Right lung (tissue), 5 donors: ENCODE measurements around the gene MME. TPM values are rescaled to one million over a fixed set of nuclear protein-coding genes. Genes with fewer than 3 reads are reported as not detected.
"Not testable (repeated sequence)": the region's sequence is repeated elsewhere in the genome, so short reads cannot be mapped to it uniquely, and the experiment has no call there.

Source experiments
- DNase-seq, 2 donors: peaks; one replicate each; pipeline ENCODE4 v3.0.0-alpha.2; 2013
- polyA plus RNA-seq, 5 donors: library from polyadenylated mRNA; unstranded; fragments of 120-200 nt; gene quantifications; one replicate each; pipeline versions ENCODE4 v1.2.1 to v1.2.3, GENCODE V29; 2013; ENCODE audit warnings: inconsistent platforms in 1 of 5, low replicate concordance in 1 of 5; ENCODE audit not compliant: insufficient read length in 5 of 5, insufficient read depth in 1 of 5

The MME gene
- polyA plus RNA-seq, 5 donors: 13.9 to 44.3 (median 33.1) TPM

DNA sequence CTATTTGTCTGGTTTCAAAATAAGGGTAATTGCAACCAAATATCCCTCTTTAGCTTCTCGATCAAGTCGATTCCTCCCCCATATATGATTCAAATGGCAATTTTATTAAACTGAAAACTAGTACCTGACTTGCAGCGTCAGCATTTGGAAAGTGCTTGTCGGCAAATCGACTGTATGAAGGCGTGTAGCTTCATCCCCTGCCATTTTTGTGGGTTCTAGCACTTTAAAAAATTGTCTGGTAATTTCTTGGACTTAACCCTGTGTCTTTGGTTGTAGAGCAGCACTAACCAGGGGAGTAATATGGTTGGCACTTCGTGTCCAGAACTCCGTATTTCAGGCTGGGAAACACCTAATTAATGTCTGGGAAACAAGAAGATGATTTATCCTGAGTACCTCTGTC is 573 bp downstream of the MME start:
- DNase-seq: peak in 1 of 2 donors; percentile 6

DNA sequence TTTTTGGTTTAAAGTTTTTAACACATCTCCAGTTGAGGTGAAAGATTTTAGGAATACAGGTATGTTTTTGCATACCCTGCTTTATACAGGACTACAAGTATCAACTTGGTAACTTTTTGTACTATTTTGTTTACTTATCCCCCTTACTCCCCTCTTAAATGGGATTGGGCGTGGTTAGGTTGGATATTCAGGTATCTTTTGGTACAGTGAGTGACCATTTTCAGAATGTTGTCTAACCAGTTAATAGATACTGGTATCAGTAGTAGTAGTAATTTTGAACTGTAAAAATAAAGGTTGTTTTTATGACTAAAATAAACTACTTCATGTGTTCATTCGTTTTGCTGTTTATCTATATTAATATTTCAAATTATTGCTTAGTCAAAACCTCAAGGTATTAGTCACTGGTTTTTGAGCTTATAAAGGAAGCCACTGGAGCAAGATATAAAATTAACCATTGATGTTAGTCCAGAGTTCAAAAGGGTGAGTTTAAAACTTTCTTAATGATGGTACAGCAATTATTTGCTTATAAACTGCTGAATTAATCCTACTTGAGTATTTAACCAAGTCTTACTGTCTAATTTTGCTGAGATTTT is 3.3 kb downstream of the MME start:
- DNase-seq: no peak

- DNase-seq: no peak
Measured at GRCh38 chr3:155084567-155084966, 4.4 kb downstream of the MME start.

DNA sequence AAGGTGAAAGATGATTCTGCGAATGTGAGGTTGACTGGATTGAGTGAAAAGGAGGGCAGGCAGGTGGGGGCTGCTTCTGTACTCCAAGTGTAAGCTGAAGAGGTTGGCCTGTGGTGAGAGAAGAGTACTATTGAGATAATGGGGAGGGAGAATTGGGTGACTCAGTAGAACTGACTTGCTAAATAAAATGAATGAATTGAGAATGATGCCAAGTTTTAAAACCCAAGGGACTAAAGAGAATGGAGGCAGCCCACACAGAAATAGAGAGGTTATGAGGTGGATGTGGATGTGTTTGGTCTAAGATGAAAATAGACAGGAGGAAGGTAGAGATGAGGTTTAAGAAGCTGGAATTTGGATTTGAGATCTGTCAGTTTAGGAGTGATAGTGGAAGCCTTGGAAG is 5.9 kb downstream of the MME start:
- no peak for DNase-seq

DNA sequence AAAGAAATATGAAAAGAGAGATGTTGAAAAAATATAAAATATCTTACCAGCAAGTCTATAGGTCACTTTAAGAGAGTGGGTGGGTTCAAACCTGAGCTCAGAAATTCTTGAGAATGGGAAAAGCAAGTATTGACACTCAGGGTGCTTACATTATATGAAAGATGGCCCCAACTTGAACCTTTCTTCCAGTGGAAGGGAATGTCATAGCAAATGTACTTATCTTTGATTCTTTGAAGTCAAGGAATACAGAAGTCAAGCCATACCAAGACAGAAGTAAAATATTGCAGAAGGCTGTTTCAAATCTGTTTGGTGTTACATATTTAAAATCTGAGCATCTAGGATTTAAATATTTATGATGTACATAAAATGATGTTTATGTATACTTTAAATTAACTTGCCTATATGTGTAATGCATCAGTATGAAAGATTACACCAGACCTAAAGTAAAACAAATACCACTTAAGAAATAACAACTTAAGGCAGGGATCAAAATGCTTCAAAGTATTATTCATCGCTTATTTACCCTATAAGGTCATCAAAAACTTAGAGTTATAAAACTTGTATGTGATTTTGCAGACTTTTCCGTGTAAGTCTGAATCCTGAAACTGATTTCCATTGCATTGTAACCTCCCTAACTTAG is 8.7 kb downstream of the MME start:
- DNase-seq: no peak

GRCh38 chr3:155089495-155089894 is 9.4 kb downstream of the MME start:
- DNase-seq: no peak

DNA sequence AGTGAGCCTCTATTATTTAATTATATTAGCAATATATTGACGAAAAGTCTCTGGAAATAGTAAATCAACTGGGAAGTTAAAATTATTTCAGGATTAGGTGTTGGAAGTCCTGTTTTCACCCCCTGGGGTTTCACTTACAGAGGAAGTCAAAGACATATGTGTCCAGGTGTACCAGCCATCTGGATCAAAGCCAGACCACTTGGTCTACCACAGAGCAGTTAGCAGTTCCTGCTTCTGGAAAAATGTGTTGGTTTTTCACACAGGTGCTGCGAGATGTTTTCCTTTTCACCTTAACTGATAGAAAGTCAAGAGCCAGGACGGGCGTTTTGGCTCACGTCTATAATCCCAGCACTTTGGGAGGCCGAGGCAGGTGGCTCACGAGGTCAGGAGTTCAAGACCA is 13.1 kb downstream of the MME start:
- DNase-seq: no peak

DNA sequence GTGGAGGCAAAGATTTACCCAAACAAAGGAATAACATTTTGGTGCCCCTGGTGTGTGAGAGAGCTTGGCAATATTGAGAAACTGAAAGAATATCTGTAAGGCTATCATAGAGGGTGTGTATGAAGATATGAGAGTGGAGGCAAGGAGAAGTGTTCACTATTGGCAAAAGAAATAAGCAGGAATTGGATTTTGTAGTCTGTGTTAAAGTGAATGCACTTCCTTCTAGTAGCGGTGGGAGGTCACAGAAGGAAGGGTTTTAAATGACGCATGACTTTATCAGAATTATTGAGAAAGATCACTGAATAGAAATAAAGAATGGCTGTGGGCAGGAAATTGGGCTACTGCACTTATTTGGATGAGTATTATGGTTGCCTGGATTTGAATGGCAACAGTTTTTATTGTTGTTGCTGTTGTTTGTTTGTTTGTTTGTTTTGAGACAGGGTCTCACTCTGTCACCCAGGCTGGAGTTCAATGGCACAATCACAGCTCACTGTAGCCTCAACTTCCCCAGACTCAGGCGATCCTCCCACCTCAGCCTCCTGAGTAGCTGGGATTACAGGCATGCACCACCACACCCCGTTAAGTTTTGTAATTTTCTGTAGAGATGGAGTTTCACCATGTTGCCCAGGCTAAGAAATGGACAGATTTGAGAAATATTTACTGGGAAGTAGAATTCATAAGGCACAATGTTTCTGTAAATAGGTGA is 16.3 kb downstream of the MME start:
- DNase-seq: no peak

DNA sequence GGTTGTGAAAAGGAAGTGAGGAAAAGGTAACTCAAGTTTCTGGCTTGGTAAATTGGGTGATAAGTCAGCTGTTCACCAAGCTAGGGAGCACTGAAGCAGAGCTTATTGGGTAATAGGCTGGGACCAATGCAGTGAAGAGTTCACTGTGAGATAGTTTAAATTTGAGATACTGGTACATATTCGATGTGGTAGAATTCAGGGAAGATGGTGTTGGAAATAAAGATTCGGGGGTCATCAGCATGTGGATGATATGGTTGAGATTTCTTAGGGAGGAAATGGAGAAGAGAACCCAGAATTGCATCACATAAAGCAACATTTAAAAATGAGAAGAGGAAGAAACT is 16.9 kb downstream of the MME start:
- no peak for DNase-seq

DNA sequence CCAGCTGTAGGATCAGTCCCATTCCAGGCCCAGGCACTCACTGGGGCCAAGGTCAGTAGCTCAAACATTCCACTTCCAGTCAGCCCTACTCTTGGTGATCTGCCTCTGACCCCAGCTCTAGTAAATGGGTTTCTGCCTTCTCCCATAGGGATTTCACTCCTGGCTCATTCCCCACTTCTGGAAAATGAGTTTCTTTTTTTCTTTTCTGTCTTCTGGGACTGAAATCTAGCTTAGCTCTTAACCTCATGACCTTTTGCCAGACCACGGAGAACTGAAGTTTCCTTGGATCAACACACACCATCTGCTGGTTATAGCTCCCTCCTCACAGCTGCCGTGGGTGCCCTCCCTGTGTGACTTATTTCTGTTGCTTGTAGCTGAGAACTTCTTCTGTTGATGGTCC is 21.3 kb downstream of the MME start:
- no peak for DNase-seq

DNA sequence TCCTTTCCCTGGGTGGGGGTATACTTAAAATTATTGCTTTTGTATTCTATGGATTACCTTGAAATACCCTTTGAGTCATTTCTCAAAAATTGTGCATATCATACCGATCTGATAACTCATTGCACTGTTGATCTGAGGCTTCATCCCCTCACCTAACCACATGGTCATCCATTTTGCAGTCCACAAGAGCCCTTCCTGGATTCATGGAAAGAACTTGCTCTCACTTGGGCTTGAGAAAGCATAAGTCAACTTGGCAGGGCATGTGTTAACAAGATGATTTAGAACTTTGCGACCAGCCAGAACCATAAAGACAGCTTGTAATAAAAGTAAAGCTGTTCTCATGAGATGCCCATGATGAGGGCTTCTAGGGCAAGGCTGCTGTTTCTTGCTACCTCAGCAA is 22.2 kb downstream of the MME start:
- DNase-seq: no peak

- no peak for DNase-seq
Measured at GRCh38 chr3:155103686-155104085, 23.6 kb downstream of the MME start.

- DNase-seq: peak; percentile 61 to 64
Measured at GRCh38 chr3:155106119-155106518, 26.0 kb downstream of the MME start.

DNA sequence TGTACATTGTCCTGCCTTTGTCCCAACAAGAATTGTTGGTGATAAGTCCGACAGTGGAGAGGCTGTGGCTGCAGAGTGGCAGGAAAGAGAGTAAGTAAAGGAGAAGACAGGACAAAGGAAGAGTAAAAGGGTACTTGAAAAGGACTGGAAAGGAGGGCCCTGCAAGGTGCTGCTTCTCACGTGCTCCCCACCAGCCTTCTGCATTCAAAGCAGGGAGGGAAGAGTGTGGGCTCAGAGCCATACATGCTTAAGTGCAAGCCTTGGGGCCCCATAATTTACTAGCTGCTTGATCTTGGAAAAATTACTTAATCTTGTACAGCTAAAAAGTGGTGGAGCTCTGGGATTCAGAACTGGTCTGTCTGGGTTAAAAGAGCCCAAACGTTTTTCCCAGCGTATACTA is 29.9 kb downstream of the MME start:
- DNase-seq: no peak

GRCh38 chr3:155110996-155111901 is 31.1 kb downstream of the MME start:
- no peak for DNase-seq

- no peak for DNase-seq
Measured at GRCh38 chr3:155111971-155112370, 31.9 kb downstream of the MME start.

DNA sequence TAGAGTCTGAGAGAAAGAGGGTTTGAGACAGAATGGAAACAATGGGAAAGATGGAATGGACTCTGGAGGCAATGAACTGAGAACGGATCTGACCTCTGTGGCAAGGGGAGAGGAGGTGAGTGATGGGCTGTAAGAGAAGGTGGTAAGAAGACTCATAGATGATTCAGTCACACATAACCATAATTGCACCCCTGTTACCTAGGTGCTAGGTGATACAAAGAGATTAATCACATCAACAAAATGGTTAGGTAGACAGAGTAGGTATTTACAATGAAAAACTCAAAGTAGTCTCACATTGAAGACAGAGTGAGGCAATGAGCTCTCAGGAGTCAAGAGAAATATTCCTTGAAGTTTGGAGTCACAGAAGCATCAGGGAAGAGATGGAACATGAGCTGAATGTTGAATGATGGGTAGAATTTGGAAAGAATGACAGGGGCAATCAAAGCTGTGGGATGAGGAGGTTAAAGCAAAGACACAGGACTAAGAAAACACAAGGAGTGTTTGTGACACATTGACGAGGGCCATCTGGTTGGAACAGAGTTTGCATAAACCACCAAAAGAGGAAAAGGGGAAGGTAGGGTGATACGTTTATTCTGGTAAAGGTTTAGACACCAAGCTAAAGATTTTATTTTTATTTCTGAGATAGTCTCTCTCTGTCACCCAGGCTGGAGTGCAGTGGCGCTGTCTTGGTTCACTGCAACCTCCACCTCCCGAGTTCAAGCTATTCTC is 32.7 kb downstream of the MME start:
- DNase-seq: no peak

- not testable (repeated sequence) for DNase-seq
Measured at GRCh38 chr3:155124745-155125144, 44.6 kb downstream of the MME start.

DNA sequence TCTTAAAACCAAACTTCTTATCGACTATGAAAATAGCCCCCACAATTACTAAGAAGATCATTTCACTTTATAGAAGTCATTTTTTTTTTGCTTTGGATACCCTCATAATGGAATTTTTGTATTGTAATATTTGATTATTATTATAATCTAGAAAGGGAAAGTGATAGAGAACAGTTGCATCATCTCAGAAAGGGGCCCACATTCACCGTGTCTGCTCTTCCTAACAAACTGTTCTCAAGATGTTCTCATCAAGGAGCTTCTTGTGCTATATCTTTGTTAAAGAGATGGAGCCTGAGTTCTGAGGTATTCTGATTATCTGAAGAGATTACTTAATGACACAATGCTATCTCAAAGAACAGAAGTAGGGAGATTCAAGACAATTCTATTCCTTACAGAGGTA is 49.3 kb downstream of the MME start:
- DNase-seq: no peak

DNA sequence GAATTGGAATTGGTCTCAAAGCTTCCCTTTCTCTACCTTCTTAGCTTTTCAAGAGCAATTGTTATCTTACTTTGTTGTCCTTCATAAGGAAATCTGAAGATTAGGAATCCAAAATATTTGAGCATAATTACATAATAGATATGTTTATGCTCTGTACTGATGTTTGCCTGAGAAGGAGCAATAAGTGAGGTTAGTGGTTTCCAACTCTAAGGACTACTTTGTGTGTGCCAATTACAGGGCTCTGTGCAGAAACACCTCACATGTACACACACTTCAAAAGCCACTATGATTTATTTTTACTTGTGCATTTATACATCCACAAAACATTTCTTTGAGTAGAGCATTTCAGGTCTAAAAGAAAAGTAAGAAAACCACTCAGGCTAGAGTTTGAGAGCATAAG is 49.9 kb downstream of the MME start:
- no peak for DNase-seq

DNA sequence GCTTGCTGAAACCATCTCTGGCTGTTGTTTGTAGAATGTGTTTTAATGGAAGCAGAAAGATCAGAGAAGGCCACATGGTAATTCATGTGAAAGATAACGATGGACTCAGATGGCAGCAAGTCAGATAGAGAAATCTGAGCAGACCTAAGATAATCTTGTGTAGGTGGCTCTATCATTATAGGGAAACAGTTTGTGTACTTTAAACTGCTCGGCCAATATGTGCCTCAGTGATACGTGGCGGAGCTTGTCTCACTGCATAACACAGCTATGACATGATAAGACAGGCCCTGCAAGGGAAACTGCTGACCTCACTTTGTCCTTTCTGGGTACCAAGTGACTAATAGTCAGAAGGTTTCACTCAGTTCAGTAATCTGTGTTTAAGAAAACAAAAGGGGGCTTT is 51.0 kb downstream of the MME start:
- no peak for DNase-seq

- DNase-seq: not testable (repeated sequence)
Measured at GRCh38 chr3:155134311-155134710, 54.2 kb downstream of the MME start.
